GM20000 (cell line): ENCODE results near the gene ISL2.

Experiments
- DNase-seq: peaks from one replicate; pipeline ENCODE4 v3.0.0; 2012; ENCODE audit warnings: low spot score
- TF ChIP-seq, protein P1 (sequence below): IDR thresholded peaks from 2 replicates; pipeline ENCODE4 v1.5.1; 2012; ENCODE audit warnings: mild to moderate bottlenecking, control low read depth; ENCODE audit errors: extremely low read depth, missing control alignments

Gene ISL2

DNA sequence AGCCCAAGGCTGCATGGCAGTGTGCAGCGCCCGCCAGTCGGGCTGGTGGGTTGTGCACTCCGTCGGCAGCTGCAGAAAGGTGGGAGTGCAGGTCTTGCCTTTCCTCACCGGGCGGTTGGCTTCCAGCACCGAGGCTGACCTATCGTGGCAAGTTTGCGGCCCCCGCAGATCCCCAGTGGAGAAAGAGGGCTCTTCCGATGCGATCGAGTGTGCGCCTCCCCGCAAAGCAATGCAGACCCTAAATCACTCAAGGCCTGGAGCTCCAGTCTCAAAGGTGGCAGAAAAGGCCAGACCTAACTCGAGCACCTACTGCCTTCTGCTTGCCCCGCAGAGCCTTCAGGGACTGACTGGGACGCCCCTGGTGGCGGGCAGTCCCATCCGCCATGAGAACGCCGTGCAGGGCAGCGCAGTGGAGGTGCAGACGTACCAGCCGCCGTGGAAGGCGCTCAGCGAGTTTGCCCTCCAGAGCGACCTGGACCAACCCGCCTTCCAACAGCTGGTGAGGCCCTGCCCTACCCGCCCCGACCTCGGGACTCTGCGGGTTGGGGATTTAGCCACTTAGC is 4.3 kb downstream of the ISL2 start:
- TF ChIP-seq, protein P1, sequence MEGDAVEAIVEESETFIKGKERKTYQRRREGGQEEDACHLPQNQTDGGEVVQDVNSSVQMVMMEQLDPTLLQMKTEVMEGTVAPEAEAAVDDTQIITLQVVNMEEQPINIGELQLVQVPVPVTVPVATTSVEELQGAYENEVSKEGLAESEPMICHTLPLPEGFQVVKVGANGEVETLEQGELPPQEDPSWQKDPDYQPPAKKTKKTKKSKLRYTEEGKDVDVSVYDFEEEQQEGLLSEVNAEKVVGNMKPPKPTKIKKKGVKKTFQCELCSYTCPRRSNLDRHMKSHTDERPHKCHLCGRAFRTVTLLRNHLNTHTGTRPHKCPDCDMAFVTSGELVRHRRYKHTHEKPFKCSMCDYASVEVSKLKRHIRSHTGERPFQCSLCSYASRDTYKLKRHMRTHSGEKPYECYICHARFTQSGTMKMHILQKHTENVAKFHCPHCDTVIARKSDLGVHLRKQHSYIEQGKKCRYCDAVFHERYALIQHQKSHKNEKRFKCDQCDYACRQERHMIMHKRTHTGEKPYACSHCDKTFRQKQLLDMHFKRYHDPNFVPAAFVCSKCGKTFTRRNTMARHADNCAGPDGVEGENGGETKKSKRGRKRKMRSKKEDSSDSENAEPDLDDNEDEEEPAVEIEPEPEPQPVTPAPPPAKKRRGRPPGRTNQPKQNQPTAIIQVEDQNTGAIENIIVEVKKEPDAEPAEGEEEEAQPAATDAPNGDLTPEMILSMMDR = no peak
- peak; percentile 79 for DNase-seq

DNA sequence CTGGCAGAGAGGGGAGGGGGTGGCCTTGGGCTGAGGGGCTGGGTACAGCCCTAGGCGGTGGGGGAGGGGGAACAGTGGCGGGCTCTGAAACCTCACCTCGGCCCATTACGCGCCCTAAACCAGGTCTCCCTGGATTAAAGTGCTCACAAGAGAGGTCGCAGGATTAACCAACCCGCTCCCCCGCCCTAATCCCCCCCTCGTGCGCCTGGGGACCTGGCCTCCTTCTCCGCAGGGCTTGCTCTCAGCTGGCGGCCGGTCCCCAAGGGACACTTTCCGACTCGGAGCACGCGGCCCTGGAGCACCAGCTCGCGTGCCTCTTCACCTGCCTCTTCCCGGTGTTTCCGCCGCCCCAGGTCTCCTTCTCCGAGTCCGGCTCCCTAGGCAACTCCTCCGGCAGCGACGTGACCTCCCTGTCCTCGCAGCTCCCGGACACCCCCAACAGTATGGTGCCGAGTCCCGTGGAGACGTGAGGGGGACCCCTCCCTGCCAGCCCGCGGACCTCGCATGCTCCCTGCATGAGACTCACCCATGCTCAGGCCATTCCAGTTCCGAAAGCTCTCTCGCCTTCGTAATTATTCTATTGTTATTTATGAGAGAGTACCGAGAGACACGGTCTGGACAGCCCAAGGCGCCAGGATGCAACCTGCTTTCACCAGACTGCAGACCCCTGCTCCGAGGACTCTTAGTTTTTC is 4.9 kb downstream of the ISL2 start:
- TF ChIP-seq, protein P1 = no peak
- peak; percentile 42 for DNase-seq

DNA sequence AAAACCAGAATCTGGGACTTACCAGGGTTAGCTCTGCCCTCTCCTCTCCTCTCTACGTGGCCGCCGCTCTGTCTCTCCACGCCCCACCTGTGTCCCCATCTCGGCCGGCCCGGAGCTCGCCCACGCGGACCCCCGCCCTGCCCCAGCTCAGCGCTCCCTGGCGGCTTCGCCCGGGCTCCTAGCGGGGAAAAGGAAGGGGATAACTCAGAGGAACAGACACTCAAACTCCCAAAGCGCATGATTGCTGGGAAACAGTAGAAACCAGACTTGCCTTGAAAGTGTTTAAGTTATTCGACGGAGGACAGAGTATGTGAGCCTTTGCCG is 5.4 kb downstream of the ISL2 start:
- TF ChIP-seq, protein P1 = no peak

DNA sequence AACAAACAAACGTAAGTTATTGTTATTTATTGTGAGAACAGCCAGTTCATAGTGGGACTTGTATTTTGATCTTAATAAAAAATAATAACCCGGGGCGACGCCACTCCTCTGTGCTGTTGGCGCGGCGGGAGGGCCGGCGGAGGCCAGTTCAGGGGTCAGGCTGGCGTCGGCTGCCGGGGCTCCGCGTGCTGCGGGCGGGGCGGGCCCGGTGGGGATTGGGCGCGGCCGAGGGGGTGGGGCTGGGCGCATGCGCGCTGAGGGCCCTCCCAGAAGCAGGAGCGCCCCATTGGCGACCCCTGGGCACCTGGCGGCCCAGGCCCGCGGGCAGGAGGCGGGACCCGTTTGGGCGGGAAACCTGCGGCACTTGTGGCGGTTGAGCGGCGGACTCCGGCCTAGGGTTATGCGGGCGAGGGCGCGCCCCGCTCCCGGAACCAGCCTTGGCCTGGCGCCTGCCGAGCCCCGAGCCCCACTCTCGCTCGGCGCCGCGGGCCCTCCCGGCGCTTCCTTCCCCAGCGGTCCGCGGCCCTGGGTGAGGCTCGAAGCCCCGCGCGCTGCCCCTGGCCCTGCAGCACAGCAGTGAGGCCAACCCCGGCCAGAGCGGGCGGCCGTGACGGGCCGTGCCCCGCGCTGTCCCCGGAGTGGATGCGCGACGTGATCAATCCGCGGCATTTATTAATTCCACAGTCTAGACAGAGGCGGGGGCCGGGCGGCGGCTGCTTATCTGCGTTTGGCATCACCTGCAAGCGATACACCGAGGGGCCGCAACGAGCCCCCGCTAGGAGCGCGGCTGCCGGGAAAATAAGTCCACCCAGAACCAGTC is 6.0 kb downstream of the ISL2 start:
- peak; percentile 47 for DNase-seq
- TF ChIP-seq, protein P1 = no peak

More for the DNA sequence above, 5.4 kb downstream of the ISL2 start:
- no peak for DNase-seq

DNA sequence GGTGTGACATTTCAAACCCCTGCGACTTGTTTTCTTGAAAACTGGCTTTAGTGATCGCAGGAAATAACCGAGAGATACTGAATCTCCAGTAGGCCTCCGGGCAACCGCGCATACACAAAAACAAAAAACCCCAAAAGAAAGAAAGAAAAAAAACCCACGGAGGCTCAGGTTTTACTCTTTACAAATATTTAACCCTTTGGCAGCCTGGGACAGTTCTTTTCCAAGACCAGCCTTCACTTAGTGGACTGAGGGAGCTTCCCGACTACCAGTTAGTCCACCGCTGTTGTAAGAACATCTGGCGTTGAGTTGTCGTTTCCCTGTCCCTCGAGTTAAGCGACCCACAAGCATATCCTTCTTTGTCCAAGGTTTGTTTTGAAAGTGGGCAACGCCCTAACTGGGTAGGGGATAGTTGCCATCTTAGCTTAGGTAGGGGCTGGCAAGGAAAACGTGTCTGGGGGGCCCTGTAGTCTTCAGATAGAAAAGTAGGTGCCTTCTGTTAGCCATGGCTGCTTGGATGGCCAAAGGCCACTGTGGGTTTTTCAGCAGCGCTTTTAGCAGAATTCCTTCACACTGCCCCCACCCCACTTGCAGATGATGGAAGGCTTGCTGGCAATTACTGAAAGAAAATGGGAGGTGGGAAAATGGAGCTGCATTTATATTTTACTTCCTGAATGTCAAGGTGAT is 6.9 kb downstream of the ISL2 start:
- TF ChIP-seq, protein P1 = no peak
- DNase-seq = peak; percentile 32

DNA sequence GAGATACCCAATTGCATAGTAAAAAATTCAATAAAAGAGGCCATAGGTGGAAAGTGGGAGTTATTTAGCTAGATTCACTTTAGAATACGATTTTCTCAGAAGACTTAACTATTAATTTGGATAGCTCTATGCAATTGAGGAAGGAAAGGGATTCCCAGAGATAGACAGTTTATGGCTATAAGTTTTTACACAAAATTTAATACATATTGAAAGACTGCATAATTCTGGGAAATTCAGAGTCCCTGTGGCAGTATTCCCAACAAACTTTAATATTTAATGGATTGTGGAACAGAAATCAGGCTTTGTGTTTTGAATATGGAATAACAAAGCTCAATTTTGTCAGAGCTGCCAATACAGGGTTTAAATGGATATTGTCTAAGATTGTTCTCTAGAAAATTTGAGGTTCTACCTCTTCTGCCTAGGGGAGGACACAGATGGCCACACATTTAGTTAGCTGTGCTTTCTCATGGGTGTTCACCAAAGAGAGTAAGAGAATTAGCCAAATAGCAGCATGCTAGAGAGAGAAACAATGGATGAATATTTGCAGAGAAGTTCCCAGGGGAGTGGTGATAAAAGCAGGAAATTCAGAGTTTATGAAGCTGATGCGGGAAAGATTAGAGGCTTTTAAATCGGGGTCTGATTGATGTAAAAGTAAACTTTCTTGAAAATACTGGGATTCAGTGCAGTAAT is 8.5 kb downstream of the ISL2 start:
- peak; percentile 20 for DNase-seq
- TF ChIP-seq, protein P1 = no peak
